Measurements from ENCODE around the gene HMGN2. TPM values are rescaled to one million over a fixed set of nuclear protein-coding genes. Genes with fewer than 3 reads are reported as not detected.

The HMGN2 gene
- total and polyA plus RNA-seq, 10 of the 15 experiments (the other 5 are each of a cell fraction or from before 2014, with no cell fraction given), result 249 to 2,682 (median 694) TPM

DNA sequence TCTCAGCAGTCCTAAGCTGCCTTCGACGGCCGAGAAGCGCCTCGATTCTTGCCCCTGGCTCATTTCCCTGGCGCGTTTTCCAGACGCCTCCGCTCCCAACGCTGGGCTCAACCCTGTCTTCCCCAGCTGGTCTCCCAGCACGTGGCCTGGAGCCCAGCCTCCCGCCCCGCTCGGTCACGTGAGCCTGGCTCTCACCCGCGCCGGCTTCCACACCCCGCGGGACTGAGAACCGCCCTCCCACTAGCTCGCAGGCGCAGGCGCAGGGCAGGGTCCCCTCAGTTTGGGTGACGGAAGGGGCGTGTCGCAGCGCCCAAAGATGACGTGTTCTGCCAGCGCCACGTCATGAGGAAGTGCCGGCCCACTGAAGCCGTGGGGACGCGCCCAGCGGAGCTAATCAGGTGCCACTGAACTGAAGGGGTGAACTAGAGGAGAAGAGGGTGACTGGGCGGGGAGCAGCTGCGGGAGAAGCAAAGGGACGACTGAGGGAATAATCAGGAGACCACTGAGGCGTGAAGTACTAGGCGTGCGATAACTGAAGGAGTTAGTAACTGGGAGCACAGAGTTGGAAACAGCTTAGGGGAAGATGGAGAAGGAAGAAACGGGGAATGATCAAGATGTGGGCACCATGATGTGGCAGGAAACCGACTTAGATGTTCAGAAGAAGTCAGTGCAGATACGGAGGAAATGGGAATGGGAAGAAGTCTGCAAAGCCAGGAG, 40.1 kb upstream of the HMGN2 start, which contains the start of gene DHDDS (continued):
- TF ChIP-seq, protein P1, sequence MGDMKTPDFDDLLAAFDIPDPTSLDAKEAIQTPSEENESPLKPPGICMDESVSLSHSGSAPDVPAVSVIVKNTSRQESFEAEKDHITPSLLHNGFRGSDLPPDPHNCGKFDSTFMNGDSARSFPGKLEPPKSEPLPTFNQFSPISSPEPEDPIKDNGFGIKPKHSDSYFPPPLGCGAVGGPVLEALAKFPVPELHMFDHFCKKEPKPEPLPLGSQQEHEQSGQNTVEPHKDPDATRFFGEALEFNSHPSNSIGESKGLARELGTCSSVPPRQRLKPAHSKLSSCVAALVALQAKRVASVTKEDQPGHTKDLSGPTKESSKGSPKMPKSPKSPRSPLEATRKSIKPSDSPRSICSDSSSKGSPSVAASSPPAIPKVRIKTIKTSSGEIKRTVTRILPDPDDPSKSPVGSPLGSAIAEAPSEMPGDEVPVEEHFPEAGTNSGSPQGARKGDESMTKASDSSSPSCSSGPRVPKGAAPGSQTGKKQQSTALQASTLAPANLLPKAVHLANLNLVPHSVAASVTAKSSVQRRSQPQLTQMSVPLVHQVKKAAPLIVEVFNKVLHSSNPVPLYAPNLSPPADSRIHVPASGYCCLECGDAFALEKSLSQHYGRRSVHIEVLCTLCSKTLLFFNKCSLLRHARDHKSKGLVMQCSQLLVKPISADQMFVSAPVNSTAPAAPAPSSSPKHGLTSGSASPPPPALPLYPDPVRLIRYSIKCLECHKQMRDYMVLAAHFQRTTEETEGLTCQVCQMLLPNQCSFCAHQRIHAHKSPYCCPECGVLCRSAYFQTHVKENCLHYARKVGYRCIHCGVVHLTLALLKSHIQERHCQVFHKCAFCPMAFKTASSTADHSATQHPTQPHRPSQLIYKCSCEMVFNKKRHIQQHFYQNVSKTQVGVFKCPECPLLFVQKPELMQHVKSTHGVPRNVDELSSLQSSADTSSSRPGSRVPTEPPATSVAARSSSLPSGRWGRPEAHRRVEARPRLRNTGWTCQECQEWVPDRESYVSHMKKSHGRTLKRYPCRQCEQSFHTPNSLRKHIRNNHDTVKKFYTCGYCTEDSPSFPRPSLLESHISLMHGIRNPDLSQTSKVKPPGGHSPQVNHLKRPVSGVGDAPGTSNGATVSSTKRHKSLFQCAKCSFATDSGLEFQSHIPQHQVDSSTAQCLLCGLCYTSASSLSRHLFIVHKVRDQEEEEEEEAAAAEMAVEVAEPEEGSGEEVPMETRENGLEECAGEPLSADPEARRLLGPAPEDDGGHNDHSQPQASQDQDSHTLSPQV (IDR thresholded peaks at IDR 0.05), result no peak
- TF ChIP-seq, protein P2, sequence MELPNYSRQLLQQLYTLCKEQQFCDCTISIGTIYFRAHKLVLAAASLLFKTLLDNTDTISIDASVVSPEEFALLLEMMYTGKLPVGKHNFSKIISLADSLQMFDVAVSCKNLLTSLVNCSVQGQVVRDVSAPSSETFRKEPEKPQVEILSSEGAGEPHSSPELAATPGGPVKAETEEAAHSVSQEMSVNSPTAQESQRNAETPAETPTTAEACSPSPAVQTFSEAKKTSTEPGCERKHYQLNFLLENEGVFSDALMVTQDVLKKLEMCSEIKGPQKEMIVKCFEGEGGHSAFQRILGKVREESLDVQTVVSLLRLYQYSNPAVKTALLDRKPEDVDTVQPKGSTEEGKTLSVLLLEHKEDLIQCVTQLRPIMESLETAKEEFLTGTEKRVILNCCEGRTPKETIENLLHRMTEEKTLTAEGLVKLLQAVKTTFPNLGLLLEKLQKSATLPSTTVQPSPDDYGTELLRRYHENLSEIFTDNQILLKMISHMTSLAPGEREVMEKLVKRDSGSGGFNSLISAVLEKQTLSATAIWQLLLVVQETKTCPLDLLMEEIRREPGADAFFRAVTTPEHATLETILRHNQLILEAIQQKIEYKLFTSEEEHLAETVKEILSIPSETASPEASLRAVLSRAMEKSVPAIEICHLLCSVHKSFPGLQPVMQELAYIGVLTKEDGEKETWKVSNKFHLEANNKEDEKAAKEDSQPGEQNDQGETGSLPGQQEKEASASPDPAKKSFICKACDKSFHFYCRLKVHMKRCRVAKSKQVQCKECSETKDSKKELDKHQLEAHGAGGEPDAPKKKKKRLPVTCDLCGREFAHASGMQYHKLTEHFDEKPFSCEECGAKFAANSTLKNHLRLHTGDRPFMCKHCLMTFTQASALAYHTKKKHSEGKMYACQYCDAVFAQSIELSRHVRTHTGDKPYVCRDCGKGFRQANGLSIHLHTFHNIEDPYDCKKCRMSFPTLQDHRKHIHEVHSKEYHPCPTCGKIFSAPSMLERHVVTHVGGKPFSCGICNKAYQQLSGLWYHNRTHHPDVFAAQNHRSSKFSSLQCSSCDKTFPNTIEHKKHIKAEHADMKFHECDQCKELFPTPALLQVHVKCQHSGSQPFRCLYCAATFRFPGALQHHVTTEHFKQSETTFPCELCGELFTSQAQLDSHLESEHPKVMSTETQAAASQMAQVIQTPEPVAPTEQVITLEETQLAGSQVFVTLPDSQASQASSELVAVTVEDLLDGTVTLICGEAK (IDR thresholded peaks at IDR 0.05; ENCODE audit: borderline replicate concordance), result peak; percentile 47; the same call in 1 of the 2 replicates
- TF ChIP-seq ZBED1 (IDR thresholded peaks at IDR 0.05; ENCODE audit: borderline replicate concordance) (no peak; the same call in 1 of the 2 replicates), NBN (IDR thresholded peaks at IDR 0.05) (peak; percentile 99), SMARCA5 (IDR thresholded peaks at IDR 0.05) (no peak), SUZ12 (IDR thresholded peaks at IDR 0.05; ENCODE audit: unreplicated experiment) (no peak), BMI1 (IDR thresholded peaks at IDR 0.05; ENCODE audit: borderline replicate concordance) (no peak), CBX3 (IDR thresholded peaks at IDR 0.05; ENCODE audit: borderline replicate concordance, low read depth) (no peak), MEF2B (IDR thresholded peaks at IDR 0.05; ENCODE audit: partially characterized antibody, poor library complexity, severe bottlenecking) (peak; percentile 41), SP1 (IDR thresholded peaks at IDR 0.05; ENCODE audit: low read depth, low read length) (peak; percentile 94), SMAD1 (IDR thresholded peaks at IDR 0.05; ENCODE audit: low read depth, partially characterized antibody) (peak; percentile 65), EP300 (IDR thresholded peaks at IDR 0.05; ENCODE audit: borderline replicate concordance in 1 of 2, control insufficient read depth in 1 of 2, low read depth in 2 of 2, low read length in 2 of 2) (no peak), MTA3 (IDR thresholded peaks at IDR 0.05; ENCODE audit: borderline replicate concordance, low read length) (no peak), FOS (IDR thresholded peaks at IDR 0.05; ENCODE audit: borderline replicate concordance, extremely low read depth, insufficient read length) (no peak)
- TF ChIP-seq, protein P3, sequence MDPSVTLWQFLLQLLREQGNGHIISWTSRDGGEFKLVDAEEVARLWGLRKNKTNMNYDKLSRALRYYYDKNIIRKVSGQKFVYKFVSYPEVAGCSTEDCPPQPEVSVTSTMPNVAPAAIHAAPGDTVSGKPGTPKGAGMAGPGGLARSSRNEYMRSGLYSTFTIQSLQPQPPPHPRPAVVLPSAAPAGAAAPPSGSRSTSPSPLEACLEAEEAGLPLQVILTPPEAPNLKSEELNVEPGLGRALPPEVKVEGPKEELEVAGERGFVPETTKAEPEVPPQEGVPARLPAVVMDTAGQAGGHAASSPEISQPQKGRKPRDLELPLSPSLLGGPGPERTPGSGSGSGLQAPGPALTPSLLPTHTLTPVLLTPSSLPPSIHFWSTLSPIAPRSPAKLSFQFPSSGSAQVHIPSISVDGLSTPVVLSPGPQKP (IDR thresholded peaks at IDR 0.05; ENCODE audit: low read depth, low read length), result peak; percentile 69
- TF ChIP-seq, protein P4, sequence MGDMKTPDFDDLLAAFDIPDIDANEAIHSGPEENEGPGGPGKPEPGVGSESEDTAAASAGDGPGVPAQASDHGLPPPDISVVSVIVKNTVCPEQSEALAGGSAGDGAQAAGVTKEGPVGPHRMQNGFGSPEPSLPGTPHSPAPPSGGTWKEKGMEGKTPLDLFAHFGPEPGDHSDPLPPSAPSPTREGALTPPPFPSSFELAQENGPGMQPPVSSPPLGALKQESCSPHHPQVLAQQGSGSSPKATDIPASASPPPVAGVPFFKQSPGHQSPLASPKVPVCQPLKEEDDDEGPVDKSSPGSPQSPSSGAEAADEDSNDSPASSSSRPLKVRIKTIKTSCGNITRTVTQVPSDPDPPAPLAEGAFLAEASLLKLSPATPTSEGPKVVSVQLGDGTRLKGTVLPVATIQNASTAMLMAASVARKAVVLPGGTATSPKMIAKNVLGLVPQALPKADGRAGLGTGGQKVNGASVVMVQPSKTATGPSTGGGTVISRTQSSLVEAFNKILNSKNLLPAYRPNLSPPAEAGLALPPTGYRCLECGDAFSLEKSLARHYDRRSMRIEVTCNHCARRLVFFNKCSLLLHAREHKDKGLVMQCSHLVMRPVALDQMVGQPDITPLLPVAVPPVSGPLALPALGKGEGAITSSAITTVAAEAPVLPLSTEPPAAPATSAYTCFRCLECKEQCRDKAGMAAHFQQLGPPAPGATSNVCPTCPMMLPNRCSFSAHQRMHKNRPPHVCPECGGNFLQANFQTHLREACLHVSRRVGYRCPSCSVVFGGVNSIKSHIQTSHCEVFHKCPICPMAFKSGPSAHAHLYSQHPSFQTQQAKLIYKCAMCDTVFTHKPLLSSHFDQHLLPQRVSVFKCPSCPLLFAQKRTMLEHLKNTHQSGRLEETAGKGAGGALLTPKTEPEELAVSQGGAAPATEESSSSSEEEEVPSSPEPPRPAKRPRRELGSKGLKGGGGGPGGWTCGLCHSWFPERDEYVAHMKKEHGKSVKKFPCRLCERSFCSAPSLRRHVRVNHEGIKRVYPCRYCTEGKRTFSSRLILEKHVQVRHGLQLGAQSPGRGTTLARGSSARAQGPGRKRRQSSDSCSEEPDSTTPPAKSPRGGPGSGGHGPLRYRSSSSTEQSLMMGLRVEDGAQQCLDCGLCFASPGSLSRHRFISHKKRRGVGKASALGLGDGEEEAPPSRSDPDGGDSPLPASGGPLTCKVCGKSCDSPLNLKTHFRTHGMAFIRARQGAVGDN (IDR thresholded peaks at IDR 0.05), result peak; percentile 93
